ENCODE measurements around the gene COX10. TPM values are rescaled to one million over a fixed set of nuclear protein-coding genes. Genes with fewer than 3 reads are reported as not detected.

The COX10 gene
- total and polyA plus RNA-seq, 2 experiments from 2014 or later, result 13.9 to 18.5 TPM

DNA sequence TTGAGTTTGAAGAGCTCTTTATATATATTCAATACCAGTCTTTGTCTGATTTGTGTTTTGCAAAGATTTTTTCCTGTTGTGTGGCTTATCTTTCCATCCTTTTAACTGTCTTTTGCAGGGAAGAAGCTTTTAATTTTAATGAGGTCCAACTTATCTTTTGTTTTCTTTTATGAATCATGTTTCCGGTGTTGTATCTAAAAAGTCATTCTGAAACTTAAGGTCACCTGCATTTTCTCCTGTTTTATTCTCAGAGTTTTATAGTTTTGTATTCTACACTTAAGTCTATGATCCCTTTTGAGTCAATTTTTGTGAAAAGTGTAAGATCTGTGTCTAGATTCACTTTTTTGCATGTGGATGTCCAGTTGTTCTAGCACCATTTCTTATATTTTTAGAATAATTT is 24.6 kb upstream of the COX10 start:
- DNase-seq, result no peak
- 96 to 100% methylated on average over 1 of the region's 1 CpG for WGBS, 2 experiments (ENCODE audit: low coverage in 1 of 2, low lambda C conversion rate in 2 of 2, missing lambda C conversion rate in 2 of 2)
- H3K9me2 ChIP-seq (ENCODE audit: insufficient read depth), result no peaks in the 10 kb centered on the region
- H4K20me1 ChIP-seq (ENCODE audit: insufficient read depth), result no peaks in the 10 kb centered on the region
- no peaks in the 10 kb centered on the region for H3K79me2 ChIP-seq (ENCODE audit: insufficient read depth)
- TF ChIP-seq EZH2phosphoT487 (IDR thresholded peaks at IDR 0.05; ENCODE audit: insufficient read depth, low read depth) (no peak), EZH2 (IDR thresholded peaks at IDR 0.05; ENCODE audit: insufficient read depth, poor library complexity, severe bottlenecking) (no peak)
- no peak overlapping the region for H2AFZ ChIP-seq
- in situ Hi-C loops (cut with MboI), result no loop called here
- no peak overlapping the region for H3K4me2 ChIP-seq (ENCODE audit: unreplicated experiment)
- H3K36me3 ChIP-seq (ENCODE audit: low read depth), result no peaks in the 10 kb centered on the region
- H3K9me3 ChIP-seq (ENCODE audit: low read depth), result no peaks in the 10 kb centered on the region
- H3K4me3 ChIP-seq, result no peak overlapping the region
- H3F3A ChIP-seq (ENCODE audit: insufficient read depth), result no peaks in the 10 kb centered on the region
- H3K4me1 ChIP-seq (ENCODE audit: insufficient read depth), result no peaks in the 10 kb centered on the region
- no peak overlapping the region for H3K27ac ChIP-seq
- H3K9ac ChIP-seq, result no peak overlapping the region
- H3K27me3 ChIP-seq (replicated peaks; ENCODE audit: insufficient read depth), result no peaks in the 10 kb centered on the region

DNA sequence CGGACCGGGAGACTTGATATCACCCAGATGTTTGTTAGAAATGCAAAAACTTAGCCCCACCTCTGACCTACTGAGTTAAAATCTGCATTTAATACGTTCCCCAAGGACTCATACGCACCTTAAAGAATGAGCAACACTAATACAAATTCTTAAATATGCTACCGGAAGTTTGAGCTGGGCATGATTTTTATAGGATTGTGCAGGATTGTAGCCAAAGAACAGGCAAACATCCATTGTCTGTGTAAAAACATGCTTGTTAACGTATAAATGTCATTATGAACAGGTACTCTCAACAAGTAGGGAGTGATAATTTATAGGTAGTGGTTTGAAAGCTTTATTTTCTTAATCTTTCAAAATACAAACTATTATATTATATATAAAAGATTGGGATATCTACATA is 22.3 kb upstream of the COX10 start:
- no peaks in the 10 kb centered on the region for H3K9me2 ChIP-seq (ENCODE audit: insufficient read depth)
- no peaks in the 10 kb centered on the region for H3K9me3 ChIP-seq (ENCODE audit: low read depth)
- H3K36me3 ChIP-seq (ENCODE audit: low read depth), result no peaks in the 10 kb centered on the region
- peaks cover 10% of the 10 kb centered on the region; the same call in 1 of the 2 replicates for H3K79me2 ChIP-seq (ENCODE audit: insufficient read depth)
- H3K9ac ChIP-seq, result no peak overlapping the region
- H3K27me3 ChIP-seq (replicated peaks; ENCODE audit: insufficient read depth), result no peaks in the 10 kb centered on the region
- TF ChIP-seq EZH2 (IDR thresholded peaks at IDR 0.05; ENCODE audit: insufficient read depth, poor library complexity, severe bottlenecking), result no peak
- no peak for TF ChIP-seq EZH2phosphoT487 (IDR thresholded peaks at IDR 0.05; ENCODE audit: insufficient read depth, low read depth)
- in situ Hi-C loops (cut with MboI), result no loop called here
- H3K4me1 ChIP-seq (ENCODE audit: insufficient read depth), result no peaks in the 10 kb centered on the region
- no peaks in the 10 kb centered on the region for H4K20me1 ChIP-seq (ENCODE audit: insufficient read depth)
- no peak overlapping the region for H2AFZ ChIP-seq
- H3F3A ChIP-seq (ENCODE audit: insufficient read depth), result no peaks in the 10 kb centered on the region
- DNase-seq, result no peak
- 97 to 98% methylated on average over 6 of the region's 6 CpGs for WGBS, 2 experiments (ENCODE audit: low coverage in 1 of 2, low lambda C conversion rate in 2 of 2, missing lambda C conversion rate in 2 of 2)
- no peak overlapping the region for H3K4me3 ChIP-seq
- H3K4me2 ChIP-seq (ENCODE audit: unreplicated experiment), result no peak overlapping the region
- H3K27ac ChIP-seq, result no peak overlapping the region

DNA sequence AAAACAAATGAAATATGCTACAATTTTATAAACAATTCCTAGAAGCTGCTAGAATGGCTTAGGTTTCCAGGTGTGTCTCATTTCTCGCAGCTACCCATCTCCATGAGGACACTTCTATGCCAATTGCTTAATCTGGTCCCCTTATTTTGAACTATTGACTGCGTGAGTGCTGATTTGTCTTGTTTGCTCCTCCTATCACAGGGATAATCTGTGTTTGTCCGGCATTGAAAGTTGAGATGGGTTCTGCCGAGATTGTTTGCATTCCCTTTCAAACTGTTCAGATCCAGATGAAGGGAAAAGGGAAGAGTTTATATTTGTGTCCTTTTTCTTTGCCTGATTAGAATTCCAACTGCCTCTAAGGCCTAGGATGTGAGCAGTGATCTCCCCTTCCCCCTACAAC is 21.7 kb upstream of the COX10 start:
- no peaks in the 10 kb centered on the region for H4K20me1 ChIP-seq (ENCODE audit: insufficient read depth)
- H3K27ac ChIP-seq, result no peak overlapping the region
- H3K79me2 ChIP-seq (ENCODE audit: insufficient read depth), result peaks cover 12% of the 10 kb centered on the region; the same call in 1 of the 2 replicates
- H3F3A ChIP-seq (ENCODE audit: insufficient read depth), result no peaks in the 10 kb centered on the region
- no peak for DNase-seq
- in situ Hi-C loops (cut with MboI), result no loop called here
- no peaks in the 10 kb centered on the region for H3K4me1 ChIP-seq (ENCODE audit: insufficient read depth)
- TF ChIP-seq EZH2 (IDR thresholded peaks at IDR 0.05; ENCODE audit: insufficient read depth, poor library complexity, severe bottlenecking) (no peak), EZH2phosphoT487 (IDR thresholded peaks at IDR 0.05; ENCODE audit: insufficient read depth, low read depth) (no peak)
- no peaks in the 10 kb centered on the region for H3K9me2 ChIP-seq (ENCODE audit: insufficient read depth)
- H3K9ac ChIP-seq, result no peak overlapping the region
- H3K9me3 ChIP-seq (ENCODE audit: low read depth), result no peaks in the 10 kb centered on the region
- H3K27me3 ChIP-seq (replicated peaks; ENCODE audit: insufficient read depth), result no peaks in the 10 kb centered on the region
- no peak overlapping the region for H3K4me2 ChIP-seq (ENCODE audit: unreplicated experiment)
- no peak overlapping the region for H2AFZ ChIP-seq
- 95 to 97% methylated on average over 4 of the region's 4 CpGs for WGBS, 2 experiments (ENCODE audit: low coverage in 1 of 2, low lambda C conversion rate in 2 of 2, missing lambda C conversion rate in 2 of 2)
- no peaks in the 10 kb centered on the region for H3K36me3 ChIP-seq (ENCODE audit: low read depth)
- no peak overlapping the region for H3K4me3 ChIP-seq

DNA sequence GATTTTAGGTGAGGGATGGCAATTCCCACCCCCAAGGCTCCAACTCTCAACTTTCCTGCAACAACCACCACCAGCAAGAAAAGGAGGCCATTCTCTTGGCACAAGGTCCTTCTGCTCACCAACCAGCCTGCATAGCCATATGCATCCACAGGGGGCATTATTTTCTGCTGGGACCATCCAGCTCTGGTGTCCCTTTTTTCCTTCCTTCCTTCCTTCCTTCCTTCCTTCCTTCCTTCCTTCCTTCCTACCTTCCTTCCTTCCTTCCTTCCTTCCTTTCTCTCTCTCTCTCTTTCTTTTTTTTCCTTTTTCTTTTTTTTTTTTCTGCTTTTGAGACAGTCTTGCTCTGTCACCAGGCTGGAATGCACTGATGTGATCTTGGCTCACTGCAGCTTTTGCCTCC is 21.1 kb upstream of the COX10 start:
- Histone ChIP-seq H3K36me3 (ENCODE audit: low read depth) (no peaks in the 10 kb centered on the region), H3K4me1 (ENCODE audit: insufficient read depth) (no peaks in the 10 kb centered on the region), H3K27me3 (replicated peaks; ENCODE audit: insufficient read depth) (no peaks in the 10 kb centered on the region), H3K9me3 (ENCODE audit: low read depth) (no peaks in the 10 kb centered on the region), H2AFZ (no peak overlapping the region), H3F3A (ENCODE audit: insufficient read depth) (no peaks in the 10 kb centered on the region), H3K27ac (no peak overlapping the region), H3K9me2 (ENCODE audit: insufficient read depth) (no peaks in the 10 kb centered on the region), H3K4me3 (no peak overlapping the region), H4K20me1 (ENCODE audit: insufficient read depth) (no peaks in the 10 kb centered on the region), H3K9ac (no peak overlapping the region), H3K79me2 (ENCODE audit: insufficient read depth) (peaks cover 18% of the 10 kb centered on the region; the same call in 1 of the 2 replicates), H3K4me2 (ENCODE audit: unreplicated experiment) (no peak overlapping the region)
- TF ChIP-seq EZH2 (IDR thresholded peaks at IDR 0.05; ENCODE audit: insufficient read depth, poor library complexity, severe bottlenecking), result no peak
- no peak for TF ChIP-seq EZH2phosphoT487 (IDR thresholded peaks at IDR 0.05; ENCODE audit: insufficient read depth, low read depth)
- peak; percentile 41 for DNase-seq
- in situ Hi-C loops (cut with MboI), result no loop called here

DNA sequence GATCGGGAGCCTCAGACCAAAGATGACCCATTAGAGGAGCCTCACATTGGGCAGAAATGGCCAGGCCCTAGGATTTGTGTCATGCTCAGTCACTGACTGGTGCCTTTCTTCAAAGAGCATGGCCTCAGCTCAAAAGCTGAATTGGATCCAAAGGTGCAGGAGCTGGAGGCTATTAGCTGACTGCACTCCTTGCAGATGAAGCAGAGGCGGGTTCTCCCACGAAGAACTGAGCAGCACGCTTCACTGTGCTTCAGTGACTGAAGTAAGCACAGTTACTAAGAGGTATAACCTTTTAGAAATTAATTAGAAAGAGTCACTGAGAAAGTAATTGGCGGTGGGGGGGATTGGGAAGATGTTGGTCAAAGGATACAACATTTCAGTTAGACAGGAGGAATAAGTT is 18.7 kb upstream of the COX10 start:
- 99% methylated on average over 5 of the region's 5 CpGs for WGBS, 2 experiments (ENCODE audit: low coverage in 1 of 2, low lambda C conversion rate in 2 of 2, missing lambda C conversion rate in 2 of 2)
- no peaks in the 10 kb centered on the region for H3K9me3 ChIP-seq (ENCODE audit: low read depth)
- in situ Hi-C loops (cut with MboI), result loop anchor here (25.0 kb wide), 1 partner anchor 713 kb away; no protein-coding TSS in a partner anchor
- H3K4me1 ChIP-seq (ENCODE audit: insufficient read depth), result no peaks in the 10 kb centered on the region
- no peak overlapping the region for H3K4me3 ChIP-seq
- H3K36me3 ChIP-seq (ENCODE audit: low read depth), result no peaks in the 10 kb centered on the region
- H3F3A ChIP-seq (ENCODE audit: insufficient read depth), result no peaks in the 10 kb centered on the region
- no peak overlapping the region for H3K4me2 ChIP-seq (ENCODE audit: unreplicated experiment)
- no peak overlapping the region for H3K27ac ChIP-seq
- peaks cover 36% of the 10 kb centered on the region; the same call in 1 of the 2 replicates for H3K79me2 ChIP-seq (ENCODE audit: insufficient read depth)
- H3K9me2 ChIP-seq (ENCODE audit: insufficient read depth), result no peaks in the 10 kb centered on the region
- DNase-seq, result no peak
- no peaks in the 10 kb centered on the region for H4K20me1 ChIP-seq (ENCODE audit: insufficient read depth)
- no peak overlapping the region for H3K9ac ChIP-seq
- TF ChIP-seq EZH2phosphoT487 (IDR thresholded peaks at IDR 0.05; ENCODE audit: insufficient read depth, low read depth) (no peak), EZH2 (IDR thresholded peaks at IDR 0.05; ENCODE audit: insufficient read depth, poor library complexity, severe bottlenecking) (no peak)
- no peaks in the 10 kb centered on the region for H3K27me3 ChIP-seq (replicated peaks; ENCODE audit: insufficient read depth)
- no peak overlapping the region for H2AFZ ChIP-seq

Measured in GM23248 (cell line).